SH-SY5Y (cell line): ENCODE data around the gene AP2B1.

Source experiments
- GATA2 ChIP-seq: IDR thresholded peaks from 2 replicates; pipeline ENCODE4 v1.6.1; 2011; ENCODE audit warnings: mild to moderate bottlenecking, low read depth, low read length
- GATA3 ChIP-seq: IDR thresholded peaks from 2 replicates; pipeline ENCODE4 v1.6.1; 2011; ENCODE audit warnings: low read depth, mild to moderate bottlenecking, low read length, moderate library complexity

Gene AP2B1

DNA sequence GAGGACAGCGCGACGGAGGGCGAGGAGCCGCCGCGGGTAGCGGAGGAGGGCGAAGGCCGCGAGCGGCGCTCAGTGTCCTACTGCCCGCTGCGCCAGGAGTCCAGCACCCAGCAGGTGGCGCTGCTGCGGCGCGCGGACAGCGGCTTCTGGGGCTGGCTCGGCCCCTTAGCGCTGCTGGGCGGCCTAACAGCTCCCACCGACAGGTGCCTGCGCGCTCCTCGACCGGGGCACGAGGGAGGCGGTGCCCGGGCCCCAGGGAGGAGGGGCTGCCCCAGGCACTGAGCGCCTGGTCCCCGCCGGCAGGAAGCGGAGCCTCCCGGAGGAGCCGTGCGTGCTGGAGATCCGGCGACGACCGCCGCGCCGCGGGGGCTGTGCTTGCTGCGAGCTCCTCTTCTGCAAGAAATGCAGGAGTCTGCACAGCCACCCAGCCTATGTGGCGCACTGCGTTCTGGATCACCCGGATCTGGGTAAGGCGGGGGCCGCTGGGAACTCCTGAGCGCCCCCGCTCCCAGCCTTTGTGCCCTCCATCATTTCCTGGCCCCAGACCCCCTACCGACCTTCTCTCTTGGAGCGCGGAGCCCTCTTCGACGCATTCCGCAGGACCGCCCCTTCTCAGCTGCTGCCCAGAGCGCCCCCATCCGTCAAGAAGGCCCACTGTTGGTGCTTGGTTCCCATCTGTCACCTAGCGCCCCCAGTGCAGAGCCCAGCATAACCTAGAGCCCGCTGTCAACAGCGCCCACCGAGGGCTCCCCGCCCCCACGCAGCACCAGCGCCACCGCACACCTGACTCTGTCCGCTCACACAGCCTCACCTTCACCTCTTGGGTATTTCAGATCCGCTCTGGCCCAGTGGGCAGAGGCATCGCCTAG is 177.2 kb downstream of the AP2B1 start:
- TF ChIP-seq GATA2, result no peak
- no peak for TF ChIP-seq GATA3

DNA sequence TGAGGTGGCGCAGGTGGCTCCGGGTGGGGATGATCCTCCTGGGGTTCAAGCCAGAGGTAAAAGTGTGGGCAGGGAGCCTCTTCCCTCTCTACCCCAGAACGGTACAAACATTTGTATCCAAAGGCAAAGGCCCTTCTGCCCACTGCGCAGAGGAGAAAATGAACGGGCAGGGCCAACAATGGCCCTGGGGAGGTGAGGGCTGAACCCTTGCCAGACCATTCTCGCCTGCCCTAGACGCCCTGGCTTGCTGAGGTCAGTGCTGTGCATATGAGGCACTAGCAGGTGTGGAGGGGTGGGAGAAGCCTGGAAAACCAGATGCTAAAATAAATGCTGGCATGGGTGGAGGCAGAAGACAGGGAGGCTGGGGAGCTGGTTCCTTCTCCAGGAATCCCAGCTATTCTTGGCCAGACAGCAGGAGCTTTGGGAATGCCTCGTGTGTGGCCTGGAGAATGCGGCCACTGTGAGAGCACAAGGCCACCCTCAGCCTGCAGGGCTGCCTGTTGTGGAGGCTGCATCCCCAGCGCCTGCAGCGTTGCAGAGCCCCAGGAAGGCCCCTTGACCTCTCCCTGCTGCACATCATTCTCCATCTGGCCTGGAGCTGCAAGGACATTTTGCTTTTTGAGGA is 178.1 kb downstream of the AP2B1 start:
- no peak for TF ChIP-seq GATA2
- TF ChIP-seq GATA3, result no peak

GRCh38 chr17:35765756-35766488 is 178.8 kb downstream of the AP2B1 start:
- no peak for TF ChIP-seq GATA3
- TF ChIP-seq GATA2, result no peak

- no peak for TF ChIP-seq GATA2
Observed at GRCh38 chr17:35766489-35766877, 179.4 kb downstream of the AP2B1 start.

DNA sequence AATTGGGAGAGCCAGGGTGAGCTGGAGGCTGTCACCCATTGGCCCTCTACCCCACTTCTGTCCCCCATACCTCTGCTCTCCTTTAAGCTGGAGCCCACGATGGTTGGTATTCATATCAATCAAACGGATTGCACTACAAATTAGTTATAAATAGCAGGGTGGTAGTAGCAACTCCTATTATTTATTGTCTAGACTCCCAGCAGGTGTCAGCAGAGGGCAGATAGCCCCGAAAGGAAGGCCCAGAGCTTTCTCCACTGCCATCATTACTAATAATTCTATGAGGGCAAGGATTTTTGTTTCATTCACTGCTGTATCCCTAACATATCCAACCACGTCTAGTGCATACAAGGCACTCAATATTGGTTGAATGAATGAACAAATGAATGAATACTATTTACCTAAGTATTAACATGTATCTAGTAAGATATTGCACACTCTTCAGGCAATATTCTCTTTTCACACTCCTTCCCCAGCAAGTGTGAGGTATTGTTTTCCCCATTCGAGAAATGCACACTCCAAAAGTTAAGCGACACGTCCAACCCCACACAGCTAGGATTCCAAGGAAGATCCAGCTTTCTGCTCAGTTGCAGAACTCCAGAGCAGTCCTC is 179.9 kb downstream of the AP2B1 start:
- TF ChIP-seq GATA2 (no peak), GATA3 (no peak)

DNA sequence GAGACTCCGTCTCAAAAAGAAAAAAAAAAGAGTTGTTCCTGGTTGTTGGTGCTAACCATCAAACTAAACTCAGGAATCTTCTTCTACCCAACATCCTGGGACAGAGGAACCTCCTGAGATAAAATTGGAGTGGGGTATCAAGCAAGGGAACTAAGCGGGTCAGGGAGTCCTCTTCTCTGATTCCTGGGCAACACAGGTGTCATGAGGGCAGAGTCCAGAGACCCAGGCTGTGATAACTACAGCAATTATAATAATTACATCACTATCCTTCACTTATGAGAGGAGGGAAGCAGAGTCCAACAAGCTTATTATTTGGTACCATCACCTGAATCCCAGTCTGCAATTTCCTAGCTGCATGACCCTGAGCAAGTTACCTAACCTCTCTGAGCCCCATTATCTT is 181.7 kb downstream of the AP2B1 start:
- TF ChIP-seq GATA2 (no peak), GATA3 (no peak)

- TF ChIP-seq GATA3, result no peak
- no peak for TF ChIP-seq GATA2
Observed at GRCh38 chr17:35769895-35770486, 182.9 kb downstream of the AP2B1 start.

GRCh38 chr17:35773129-35773528 is 186.0 kb downstream of the AP2B1 start:
- TF ChIP-seq GATA3 (no peak), GATA2 (no peak)

GRCh38 chr17:35773679-35774425 is 186.7 kb downstream of the AP2B1 start:
- TF ChIP-seq GATA2 (no peak), GATA3 (no peak)

- TF ChIP-seq GATA3 (no peak), GATA2 (no peak)
Observed at GRCh38 chr17:35774499-35774898, 187.4 kb downstream of the AP2B1 start.

DNA sequence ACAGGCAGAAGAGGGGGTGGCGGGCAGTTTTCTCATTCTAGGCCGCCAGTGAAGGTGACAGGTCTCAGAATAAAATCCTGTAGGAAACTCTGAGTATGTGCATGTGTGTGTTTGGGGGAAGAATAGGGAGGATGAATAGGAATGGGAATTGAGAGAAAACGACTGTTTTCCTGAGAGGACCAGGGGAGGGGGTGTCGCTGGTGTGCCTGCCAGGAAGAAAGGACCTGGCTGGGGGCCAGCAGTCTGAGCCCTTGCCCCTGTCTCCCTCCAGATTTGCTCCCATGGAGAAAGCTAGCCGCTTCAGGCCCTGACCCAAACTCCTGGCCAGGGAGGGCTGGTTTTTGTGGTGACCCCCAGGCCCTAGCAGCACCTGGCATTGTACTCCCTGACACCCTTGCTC is 187.9 kb downstream of the AP2B1 start:
- no peak for TF ChIP-seq GATA2

- TF ChIP-seq GATA2 (no peak), GATA3 (no peak)
Observed at GRCh38 chr17:35775583-35775982, 188.5 kb downstream of the AP2B1 start.
